ENCODE measurements around the gene CDC73.
"Not testable (repeated sequence)": the region's sequence is repeated elsewhere in the genome, so short reads cannot be mapped to it uniquely, and the experiment has no call there.

Gene CDC73

GRCh38 chr1:193181536-193181935 lies 59.7 kb downstream of the CDC73 start:
- DNase-seq (ENCODE audit: low spot score), result no peak

GRCh38 chr1:193181985-193182384 lies 60.2 kb downstream of the CDC73 start:
- peak; percentile 90 for DNase-seq (ENCODE audit: low spot score)

- DNase-seq (ENCODE audit: low spot score), result peak; percentile 68
Observed at GRCh38 chr1:193183019-193183627, 61.3 kb downstream of the CDC73 start.

GRCh38 chr1:193184776-193185175 lies 62.9 kb downstream of the CDC73 start:
- no peak for DNase-seq (ENCODE audit: low spot score)

- DNase-seq (ENCODE audit: low spot score), result no peak
Observed at GRCh38 chr1:193185211-193185610, 63.4 kb downstream of the CDC73 start.

- DNase-seq (ENCODE audit: low spot score), result peak; percentile 49
Observed at GRCh38 chr1:193185901-193186731, 64.3 kb downstream of the CDC73 start, which contains the start of gene B3GALT2. Gene B3GALT2, minus strand, starts transcription at chr1:193186613. Its CDS starts 5,051 bp downstream, at chr1:193181562.

- DNase-seq (ENCODE audit: low spot score), result no peak
Observed at GRCh38 chr1:193187114-193187513, 65.3 kb downstream of the CDC73 start.

GRCh38 chr1:193188915-193189314 lies 67.1 kb downstream of the CDC73 start:
- DNase-seq (ENCODE audit: low spot score), result not testable (repeated sequence)

GRCh38 chr1:193189442-193190095 lies 67.7 kb downstream of the CDC73 start:
- no peak for DNase-seq (ENCODE audit: low spot score)

- DNase-seq (ENCODE audit: low spot score), result peak; percentile 20
Observed at GRCh38 chr1:193190096-193190744, 68.4 kb downstream of the CDC73 start.

- DNase-seq (ENCODE audit: low spot score), result no peak
Observed at GRCh38 chr1:193192586-193192985, 70.8 kb downstream of the CDC73 start.

GRCh38 chr1:193199940-193200339 lies 78.1 kb downstream of the CDC73 start:
- no peak for DNase-seq (ENCODE audit: low spot score)

GRCh38 chr1:193201021-193201420 lies 79.2 kb downstream of the CDC73 start:
- no peak for DNase-seq (ENCODE audit: low spot score)

GRCh38 chr1:193210996-193211395 lies 89.2 kb downstream of the CDC73 start:
- DNase-seq (ENCODE audit: low spot score), result no peak

- no peak for DNase-seq (ENCODE audit: low spot score)
Observed at GRCh38 chr1:193211539-193211938, 89.7 kb downstream of the CDC73 start.

GRCh38 chr1:193212637-193213036 lies 90.8 kb downstream of the CDC73 start:
- no peak for DNase-seq (ENCODE audit: low spot score)

GRCh38 chr1:193213998-193214397 lies 92.2 kb downstream of the CDC73 start:
- DNase-seq (ENCODE audit: low spot score), result no peak

GRCh38 chr1:193216920-193217319 lies 95.1 kb downstream of the CDC73 start:
- peak; percentile 3 for DNase-seq (ENCODE audit: low spot score)

GRCh38 chr1:193219391-193219790 lies 97.6 kb downstream of the CDC73 start:
- no peak for DNase-seq (ENCODE audit: low spot score)

- peak; percentile 28 for DNase-seq (ENCODE audit: low spot score)
Observed at GRCh38 chr1:193221651-193222050, 99.8 kb downstream of the CDC73 start.

- DNase-seq (ENCODE audit: low spot score), result no peak
Observed at GRCh38 chr1:193222056-193222615, 100.3 kb downstream of the CDC73 start.

- no peak for DNase-seq (ENCODE audit: low spot score)
Observed at GRCh38 chr1:193229136-193229535, 107.3 kb downstream of the CDC73 start.
